ENCODE measurements around the gene ALDH6A1. TPM values are rescaled to one million over a fixed set of nuclear protein-coding genes. Genes with fewer than 3 reads are reported as not detected.

Gene ALDH6A1
- total and polyA plus RNA-seq, 2 of the 13 experiments (the other 11 are each of a cell fraction or from before 2014, with no cell fraction given), result 26.9 to 49.9 TPM

DNA sequence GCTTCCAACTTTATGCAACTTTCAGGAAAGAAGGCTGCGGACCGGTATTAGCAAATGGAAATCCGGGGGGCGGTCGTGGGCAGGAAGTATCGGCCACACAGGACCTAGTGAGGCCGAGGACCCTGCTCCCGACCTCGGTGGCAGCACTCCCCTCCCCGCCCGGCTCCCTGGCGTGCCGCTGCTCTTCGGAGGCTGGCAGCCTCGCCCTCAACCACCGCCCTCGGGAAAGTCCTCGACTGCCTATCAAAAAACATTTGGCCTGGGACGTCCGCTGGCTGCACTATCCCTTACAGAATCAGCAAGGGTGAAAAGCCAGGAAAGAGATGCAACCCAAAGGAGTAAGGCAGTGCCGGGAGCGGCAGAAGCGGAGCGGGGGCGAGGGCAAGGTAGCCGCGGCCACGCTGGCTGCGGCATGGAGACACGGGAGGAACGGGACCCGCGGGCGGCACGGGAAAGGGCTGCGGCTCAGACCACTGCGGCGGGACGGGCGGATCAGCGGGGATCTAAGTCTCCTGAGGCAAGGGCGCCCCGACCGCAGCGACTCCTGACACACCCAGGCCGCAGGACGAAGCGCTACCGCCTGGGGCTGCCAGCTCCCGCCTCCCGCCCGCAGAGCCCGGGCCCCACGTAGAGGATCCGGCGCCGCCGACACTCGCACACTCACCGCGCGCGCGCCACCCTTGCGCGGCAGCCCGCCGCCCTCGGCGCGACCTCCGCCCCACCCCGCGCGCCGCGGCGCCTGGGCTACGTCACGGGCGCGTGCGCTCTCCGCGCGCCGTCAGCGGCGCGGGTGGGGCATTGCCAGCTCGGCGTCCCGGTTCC lies 65.5 kb downstream of the ALDH6A1 start, which contains the start of the genes BBOF1 and ENTPD5 (continued):
- TF ChIP-seq KAT8 (CRISPR knock-in tag; IDR thresholded peaks at IDR 0.05) (peak; percentile 33; the same call in 1 of the 2 replicates), FOXO1 (CRISPR knock-in tag; IDR thresholded peaks at IDR 0.05) (no peak; the same call in 1 of the 2 replicates), ZNF383 (CRISPR knock-in tag; IDR thresholded peaks at IDR 0.05; ENCODE audit: borderline replicate concordance) (no peak), ZNF678 (CRISPR knock-in tag; IDR thresholded peaks at IDR 0.05) (no peak), FOXA1 (IDR thresholded peaks at IDR 0.05) (no peak), FOXA1 (CRISPR knock-in tag; IDR thresholded peaks at IDR 0.05) (no peak), ZNF263 (CRISPR knock-in tag; IDR thresholded peaks at IDR 0.05) (peak; percentile 29; the same call in 1 of the 2 replicates), DR1 (CRISPR knock-in tag; IDR thresholded peaks at IDR 0.05) (no peak)
- TF ChIP-seq, protein P1, sequence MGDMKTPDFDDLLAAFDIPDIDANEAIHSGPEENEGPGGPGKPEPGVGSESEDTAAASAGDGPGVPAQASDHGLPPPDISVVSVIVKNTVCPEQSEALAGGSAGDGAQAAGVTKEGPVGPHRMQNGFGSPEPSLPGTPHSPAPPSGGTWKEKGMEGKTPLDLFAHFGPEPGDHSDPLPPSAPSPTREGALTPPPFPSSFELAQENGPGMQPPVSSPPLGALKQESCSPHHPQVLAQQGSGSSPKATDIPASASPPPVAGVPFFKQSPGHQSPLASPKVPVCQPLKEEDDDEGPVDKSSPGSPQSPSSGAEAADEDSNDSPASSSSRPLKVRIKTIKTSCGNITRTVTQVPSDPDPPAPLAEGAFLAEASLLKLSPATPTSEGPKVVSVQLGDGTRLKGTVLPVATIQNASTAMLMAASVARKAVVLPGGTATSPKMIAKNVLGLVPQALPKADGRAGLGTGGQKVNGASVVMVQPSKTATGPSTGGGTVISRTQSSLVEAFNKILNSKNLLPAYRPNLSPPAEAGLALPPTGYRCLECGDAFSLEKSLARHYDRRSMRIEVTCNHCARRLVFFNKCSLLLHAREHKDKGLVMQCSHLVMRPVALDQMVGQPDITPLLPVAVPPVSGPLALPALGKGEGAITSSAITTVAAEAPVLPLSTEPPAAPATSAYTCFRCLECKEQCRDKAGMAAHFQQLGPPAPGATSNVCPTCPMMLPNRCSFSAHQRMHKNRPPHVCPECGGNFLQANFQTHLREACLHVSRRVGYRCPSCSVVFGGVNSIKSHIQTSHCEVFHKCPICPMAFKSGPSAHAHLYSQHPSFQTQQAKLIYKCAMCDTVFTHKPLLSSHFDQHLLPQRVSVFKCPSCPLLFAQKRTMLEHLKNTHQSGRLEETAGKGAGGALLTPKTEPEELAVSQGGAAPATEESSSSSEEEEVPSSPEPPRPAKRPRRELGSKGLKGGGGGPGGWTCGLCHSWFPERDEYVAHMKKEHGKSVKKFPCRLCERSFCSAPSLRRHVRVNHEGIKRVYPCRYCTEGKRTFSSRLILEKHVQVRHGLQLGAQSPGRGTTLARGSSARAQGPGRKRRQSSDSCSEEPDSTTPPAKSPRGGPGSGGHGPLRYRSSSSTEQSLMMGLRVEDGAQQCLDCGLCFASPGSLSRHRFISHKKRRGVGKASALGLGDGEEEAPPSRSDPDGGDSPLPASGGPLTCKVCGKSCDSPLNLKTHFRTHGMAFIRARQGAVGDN (CRISPR knock-in tag; IDR thresholded peaks at IDR 0.05), result peak; percentile 86
- TF ChIP-seq, protein P2, sequence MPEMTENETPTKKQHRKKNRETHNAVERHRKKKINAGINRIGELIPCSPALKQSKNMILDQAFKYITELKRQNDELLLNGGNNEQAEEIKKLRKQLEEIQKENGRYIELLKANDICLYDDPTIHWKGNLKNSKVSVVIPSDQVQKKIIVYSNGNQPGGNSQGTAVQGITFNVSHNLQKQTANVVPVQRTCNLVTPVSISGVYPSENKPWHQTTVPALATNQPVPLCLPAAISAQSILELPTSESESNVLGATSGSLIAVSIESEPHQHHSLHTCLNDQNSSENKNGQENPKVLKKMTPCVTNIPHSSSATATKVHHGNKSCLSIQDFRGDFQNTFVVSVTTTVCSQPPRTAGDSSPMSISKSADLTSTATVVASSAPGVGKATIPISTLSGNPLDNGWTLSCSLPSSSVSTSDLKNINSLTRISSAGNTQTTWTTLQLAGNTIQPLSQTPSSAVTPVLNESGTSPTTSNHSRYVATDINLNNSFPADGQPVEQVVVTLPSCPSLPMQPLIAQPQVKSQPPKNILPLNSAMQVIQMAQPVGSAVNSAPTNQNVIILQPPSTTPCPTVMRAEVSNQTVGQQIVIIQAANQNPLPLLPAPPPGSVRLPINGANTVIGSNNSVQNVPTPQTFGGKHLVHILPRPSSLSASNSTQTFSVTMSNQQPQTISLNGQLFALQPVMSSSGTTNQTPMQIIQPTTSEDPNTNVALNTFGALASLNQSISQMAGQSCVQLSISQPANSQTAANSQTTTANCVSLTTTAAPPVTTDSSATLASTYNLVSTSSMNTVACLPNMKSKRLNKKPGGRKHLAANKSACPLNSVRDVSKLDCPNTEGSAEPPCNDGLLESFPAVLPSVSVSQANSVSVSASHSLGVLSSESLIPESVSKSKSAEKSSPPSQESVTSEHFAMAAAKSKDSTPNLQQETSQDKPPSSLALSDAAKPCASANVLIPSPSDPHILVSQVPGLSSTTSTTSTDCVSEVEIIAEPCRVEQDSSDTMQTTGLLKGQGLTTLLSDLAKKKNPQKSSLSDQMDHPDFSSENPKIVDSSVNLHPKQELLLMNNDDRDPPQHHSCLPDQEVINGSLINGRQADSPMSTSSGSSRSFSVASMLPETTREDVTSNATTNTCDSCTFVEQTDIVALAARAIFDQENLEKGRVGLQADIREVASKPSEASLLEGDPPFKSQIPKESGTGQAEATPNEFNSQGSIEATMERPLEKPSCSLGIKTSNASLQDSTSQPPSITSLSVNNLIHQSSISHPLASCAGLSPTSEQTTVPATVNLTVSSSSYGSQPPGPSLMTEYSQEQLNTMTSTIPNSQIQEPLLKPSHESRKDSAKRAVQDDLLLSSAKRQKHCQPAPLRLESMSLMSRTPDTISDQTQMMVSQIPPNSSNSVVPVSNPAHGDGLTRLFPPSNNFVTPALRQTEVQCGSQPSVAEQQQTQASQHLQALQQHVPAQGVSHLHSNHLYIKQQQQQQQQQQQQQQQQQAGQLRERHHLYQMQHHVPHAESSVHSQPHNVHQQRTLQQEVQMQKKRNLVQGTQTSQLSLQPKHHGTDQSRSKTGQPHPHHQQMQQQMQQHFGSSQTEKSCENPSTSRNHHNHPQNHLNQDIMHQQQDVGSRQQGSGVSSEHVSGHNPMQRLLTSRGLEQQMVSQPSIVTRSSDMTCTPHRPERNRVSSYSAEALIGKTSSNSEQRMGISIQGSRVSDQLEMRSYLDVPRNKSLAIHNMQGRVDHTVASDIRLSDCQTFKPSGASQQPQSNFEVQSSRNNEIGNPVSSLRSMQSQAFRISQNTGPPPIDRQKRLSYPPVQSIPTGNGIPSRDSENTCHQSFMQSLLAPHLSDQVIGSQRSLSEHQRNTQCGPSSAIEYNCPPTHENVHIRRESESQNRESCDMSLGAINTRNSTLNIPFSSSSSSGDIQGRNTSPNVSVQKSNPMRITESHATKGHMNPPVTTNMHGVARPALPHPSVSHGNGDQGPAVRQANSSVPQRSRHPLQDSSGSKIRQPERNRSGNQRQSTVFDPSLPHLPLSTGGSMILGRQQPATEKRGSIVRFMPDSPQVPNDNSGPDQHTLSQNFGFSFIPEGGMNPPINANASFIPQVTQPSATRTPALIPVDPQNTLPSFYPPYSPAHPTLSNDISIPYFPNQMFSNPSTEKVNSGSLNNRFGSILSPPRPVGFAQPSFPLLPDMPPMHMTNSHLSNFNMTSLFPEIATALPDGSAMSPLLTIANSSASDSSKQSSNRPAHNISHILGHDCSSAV (CRISPR knock-in tag; IDR thresholded peaks at IDR 0.05; ENCODE audit: borderline replicate concordance), result no peak
- TF ChIP-seq, protein P3, sequence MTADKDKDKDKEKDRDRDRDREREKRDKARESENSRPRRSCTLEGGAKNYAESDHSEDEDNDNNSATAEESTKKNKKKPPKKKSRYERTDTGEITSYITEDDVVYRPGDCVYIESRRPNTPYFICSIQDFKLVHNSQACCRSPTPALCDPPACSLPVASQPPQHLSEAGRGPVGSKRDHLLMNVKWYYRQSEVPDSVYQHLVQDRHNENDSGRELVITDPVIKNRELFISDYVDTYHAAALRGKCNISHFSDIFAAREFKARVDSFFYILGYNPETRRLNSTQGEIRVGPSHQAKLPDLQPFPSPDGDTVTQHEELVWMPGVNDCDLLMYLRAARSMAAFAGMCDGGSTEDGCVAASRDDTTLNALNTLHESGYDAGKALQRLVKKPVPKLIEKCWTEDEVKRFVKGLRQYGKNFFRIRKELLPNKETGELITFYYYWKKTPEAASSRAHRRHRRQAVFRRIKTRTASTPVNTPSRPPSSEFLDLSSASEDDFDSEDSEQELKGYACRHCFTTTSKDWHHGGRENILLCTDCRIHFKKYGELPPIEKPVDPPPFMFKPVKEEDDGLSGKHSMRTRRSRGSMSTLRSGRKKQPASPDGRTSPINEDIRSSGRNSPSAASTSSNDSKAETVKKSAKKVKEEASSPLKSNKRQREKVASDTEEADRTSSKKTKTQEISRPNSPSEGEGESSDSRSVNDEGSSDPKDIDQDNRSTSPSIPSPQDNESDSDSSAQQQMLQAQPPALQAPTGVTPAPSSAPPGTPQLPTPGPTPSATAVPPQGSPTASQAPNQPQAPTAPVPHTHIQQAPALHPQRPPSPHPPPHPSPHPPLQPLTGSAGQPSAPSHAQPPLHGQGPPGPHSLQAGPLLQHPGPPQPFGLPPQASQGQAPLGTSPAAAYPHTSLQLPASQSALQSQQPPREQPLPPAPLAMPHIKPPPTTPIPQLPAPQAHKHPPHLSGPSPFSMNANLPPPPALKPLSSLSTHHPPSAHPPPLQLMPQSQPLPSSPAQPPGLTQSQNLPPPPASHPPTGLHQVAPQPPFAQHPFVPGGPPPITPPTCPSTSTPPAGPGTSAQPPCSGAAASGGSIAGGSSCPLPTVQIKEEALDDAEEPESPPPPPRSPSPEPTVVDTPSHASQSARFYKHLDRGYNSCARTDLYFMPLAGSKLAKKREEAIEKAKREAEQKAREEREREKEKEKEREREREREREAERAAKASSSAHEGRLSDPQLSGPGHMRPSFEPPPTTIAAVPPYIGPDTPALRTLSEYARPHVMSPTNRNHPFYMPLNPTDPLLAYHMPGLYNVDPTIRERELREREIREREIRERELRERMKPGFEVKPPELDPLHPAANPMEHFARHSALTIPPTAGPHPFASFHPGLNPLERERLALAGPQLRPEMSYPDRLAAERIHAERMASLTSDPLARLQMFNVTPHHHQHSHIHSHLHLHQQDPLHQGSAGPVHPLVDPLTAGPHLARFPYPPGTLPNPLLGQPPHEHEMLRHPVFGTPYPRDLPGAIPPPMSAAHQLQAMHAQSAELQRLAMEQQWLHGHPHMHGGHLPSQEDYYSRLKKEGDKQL (CRISPR knock-in tag; IDR thresholded peaks at IDR 0.05; ENCODE audit: low read depth), result no peak

Data from HepG2 (cell line).